Liver (tissue), 9 donors: ENCODE measurements around the gene ZFYVE28. TPM values are rescaled to one million over a fixed set of nuclear protein-coding genes. Genes with fewer than 3 reads are reported as not detected.

Experiments
- DNase-seq: peaks from one replicate; pipeline ENCODE4 v3.0.0-alpha.2; 2017; ENCODE audit warnings: low spot score
- H3K27ac ChIP-seq, 2 donors: one replicate each; pipeline ENCODE4 v1.7.0; 2013; ENCODE audit warnings: inconsistent platforms in 2 of 2, low read length in 2 of 2, control low read depth in 1 of 2, low read depth in 1 of 2, mild to moderate bottlenecking in 1 of 2
- H3K27me3 ChIP-seq, 4 donors: one replicate each; pipeline versions ENCODE4 v1.6.1 to v1.7.0; 2013; ENCODE audit warnings: low read length in 3 of 4, inconsistent platforms in 1 of 4, mild to moderate bottlenecking in 1 of 4, moderate library complexity in 1 of 4; ENCODE audit not compliant: control insufficient read depth in 4 of 4, insufficient read depth in 4 of 4
- H3K36me3 ChIP-seq, 4 donors: one replicate each; pipeline versions ENCODE4 v1.6.1 to v1.7.0; 2013; ENCODE audit warnings: low read length in 3 of 4, mild to moderate bottlenecking in 3 of 4, low read depth in 1 of 4, moderate library complexity in 1 of 4; ENCODE audit not compliant: control insufficient read depth in 4 of 4, insufficient read depth in 3 of 4
- H3K4me1 ChIP-seq, 4 donors: one replicate each; pipeline versions ENCODE4 v1.6.1 to v1.7.0; 2013; ENCODE audit warnings: low read length in 3 of 4, mild to moderate bottlenecking in 3 of 4, moderate library complexity in 1 of 4; ENCODE audit not compliant: control insufficient read depth in 4 of 4, insufficient read depth in 4 of 4
- H3K4me3 ChIP-seq, 3 donors: one replicate each; pipeline versions ENCODE4 v1.6.1 to v1.7.0; 2013; ENCODE audit warnings: low read length in 3 of 3, control low read depth in 1 of 3, low read depth in 1 of 3, mild to moderate bottlenecking in 1 of 3
- H3K9ac ChIP-seq, 2 donors: one replicate each; pipeline ENCODE4 v1.7.0; 2013; ENCODE audit warnings: low read length in 2 of 2, mild to moderate bottlenecking in 2 of 2, moderate library complexity in 2 of 2, control low read depth in 1 of 2, low read depth in 1 of 2
- H3K9me3 ChIP-seq, 4 donors: one replicate each; pipeline versions ENCODE4 v1.6.1 to v1.7.0; 2013; ENCODE audit warnings: low read length in 3 of 4; ENCODE audit not compliant: control insufficient read depth in 4 of 4
- EGR1 ChIP-seq, 2 donors: IDR thresholded peaks; 2 replicates each; pipeline ENCODE4 v1.6.1; 2016 to 2018; ENCODE audit warnings: antibody characterized with exemption in 2 of 2, low read depth in 2 of 2
- FOXA1 ChIP-seq: IDR thresholded peaks from 2 replicates; pipeline ENCODE4 v1.6.1; 2016; ENCODE audit warnings: antibody characterized with exemption
- FOXA2 ChIP-seq: IDR thresholded peaks from 2 replicates; pipeline ENCODE4 v1.6.1; 2016; ENCODE audit warnings: antibody characterized with exemption
- HNF4A ChIP-seq, 2 donors: conservative IDR thresholded peaks; 2 replicates each; pipeline ENCODE4 v1.6.1; 2016; ENCODE audit warnings: antibody characterized with exemption in 2 of 2, mild to moderate bottlenecking in 2 of 2
- HNF4G ChIP-seq: IDR thresholded peaks from 2 replicates; pipeline ENCODE4 v1.6.1; 2016; ENCODE audit warnings: antibody characterized with exemption
- JUND ChIP-seq, 2 donors: IDR thresholded peaks; 2 replicates each; pipeline ENCODE4 v1.6.1; 2016; ENCODE audit warnings: antibody characterized with exemption in 2 of 2
- NR2F2 ChIP-seq: IDR thresholded peaks from 2 replicates; pipeline ENCODE4 v1.6.1; 2016; ENCODE audit warnings: antibody characterized with exemption
- RAD21 ChIP-seq, 2 donors: IDR thresholded peaks; 2 replicates each; pipeline ENCODE4 v1.6.1; 2016; ENCODE audit warnings: antibody characterized with exemption in 2 of 2, mild to moderate bottlenecking in 2 of 2
- RXRA ChIP-seq, 2 donors: IDR thresholded peaks; 2 replicates each; pipeline ENCODE4 v1.6.1; 2017 to 2018; ENCODE audit warnings: antibody characterized with exemption in 2 of 2, mild to moderate bottlenecking in 1 of 2
- SP1 ChIP-seq: IDR thresholded peaks from 2 replicates; pipeline ENCODE4 v1.6.1; 2018; ENCODE audit warnings: antibody characterized with exemption, mild to moderate bottlenecking
- TAF1 ChIP-seq: conservative IDR thresholded peaks from 2 replicates; pipeline ENCODE4 v1.6.1; 2016; ENCODE audit warnings: antibody characterized with exemption, mild to moderate bottlenecking
- YY1 ChIP-seq: IDR thresholded peaks from 2 replicates; pipeline ENCODE4 v1.6.1; 2016; ENCODE audit warnings: antibody characterized with exemption, mild to moderate bottlenecking
- WGBS: extraction: QIAGEN DNeasy Blood & Tissue Kit; methylation state at CpG from one replicate; pipeline ENCODE4 v1.1.7; 2013; 5-methylcytosine and 5-hydroxymethylcytosine counted together
- polyA plus RNA-seq, 2 donors: library from polyadenylated mRNA; stranded (reverse) in 1 of 2; unstranded in 1 of 2; fragments of 200-250 nt in 1 of 2; fragments of >200 nt in 1 of 2; fragmentation: Nextera tagmentation in 1 of 2; extraction: Ambion mirVana in 1 of 2; gene quantifications; one replicate each; pipeline versions ENCODE4 v1.2.1 to v1.2.3, GENCODE V29; 2013 to 2015
- total RNA-seq, 2 donors: library from RNA; depleted of rRNA; stranded (reverse); fragments of >200 nt; gene quantifications; one replicate each; pipeline ENCODE4 v1.2.3, GENCODE V29; 2014
- TF ChIP-seq, protein P1 (sequence below): IDR thresholded peaks from 2 replicates; pipeline ENCODE4 v1.6.1; 2016; ENCODE audit warnings: antibody characterized with exemption
- TF ChIP-seq, protein P2 (sequence below): IDR thresholded peaks from 2 replicates; pipeline ENCODE4 v1.6.1; 2016; ENCODE audit warnings: antibody characterized with exemption
- TF ChIP-seq, protein P3 (sequence below): IDR thresholded peaks from 2 replicates; pipeline ENCODE4 v1.6.1; 2016; ENCODE audit warnings: antibody characterized with exemption
- donor health status: healthy.
- donor health status: healthy.
- donor health status: healthy.
- donor health status: healthy.
- donor health status: healthy.

ZFYVE28 gene
- total and polyA plus RNA-seq, 4 donors = 2.0 to 6.1 (median 2.7) TPM

DNA sequence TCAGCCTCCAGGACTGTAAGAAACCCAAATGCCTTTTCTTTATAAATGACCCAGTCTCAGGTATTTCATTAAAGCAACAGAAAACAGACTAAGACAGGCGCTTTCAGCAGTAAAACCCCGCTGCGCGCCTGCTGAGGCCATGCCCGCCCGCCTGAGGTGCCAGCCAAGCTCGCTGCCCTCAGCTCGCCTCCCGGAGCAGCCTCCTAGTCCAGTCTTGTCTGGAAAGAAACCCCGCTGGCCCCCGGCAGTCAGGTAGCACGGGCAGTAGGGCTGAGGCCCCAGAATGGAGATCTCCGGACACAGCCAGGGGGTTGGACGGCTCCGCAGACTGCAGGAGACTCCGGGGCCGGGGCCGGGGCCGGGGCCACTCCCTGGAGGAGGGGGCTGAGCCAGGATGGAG, 31.7 kb downstream of the ZFYVE28 start:
- Histone ChIP-seq H3K27ac (no peak overlapping the region), H3K27me3 (no peaks in the 10 kb centered on the region), H3K4me1 (peaks cover 0 to 11% (median 5%) of the 10 kb centered on the region in 4 donors), H3K36me3 (no peaks in the 10 kb centered on the region), H3K4me3 (no peak overlapping the region), H3K9ac (no peak overlapping the region), H3K9me3 (no peaks in the 10 kb centered on the region)
- DNase-seq = no peak
- 97% methylated on average over 19 of the region's 19 CpGs for WGBS
- TF ChIP-seq RXRA (IDR thresholded peaks at IDR 0.05) = no peak
- no peak for TF ChIP-seq JUND (IDR thresholded peaks at IDR 0.05)
- TF ChIP-seq FOXA2 = no peak
- TF ChIP-seq, protein P1, sequence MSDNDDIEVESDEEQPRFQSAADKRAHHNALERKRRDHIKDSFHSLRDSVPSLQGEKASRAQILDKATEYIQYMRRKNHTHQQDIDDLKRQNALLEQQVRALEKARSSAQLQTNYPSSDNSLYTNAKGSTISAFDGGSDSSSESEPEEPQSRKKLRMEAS = no peak

DNA sequence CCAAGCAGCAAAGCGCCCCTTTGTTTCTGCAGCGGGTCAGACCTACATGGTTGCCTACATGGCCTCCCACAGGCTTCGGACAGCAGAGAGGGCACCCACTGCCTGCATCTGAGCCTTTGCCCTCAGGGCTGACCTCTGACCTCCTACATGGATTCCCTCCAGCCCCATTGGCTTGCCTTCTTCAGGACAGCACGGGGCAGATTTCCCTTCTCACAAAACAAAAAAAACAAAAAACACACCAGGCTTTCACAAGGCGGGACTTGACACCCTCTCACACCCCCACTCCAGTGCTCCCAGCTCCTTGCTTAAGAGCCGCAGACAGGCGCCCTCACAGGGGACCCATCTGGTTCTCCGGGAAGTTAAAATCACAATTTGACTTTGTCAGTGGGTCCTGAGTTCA, 32.9 kb downstream of the ZFYVE28 start:
- Histone ChIP-seq H3K27ac (no peak overlapping the region), H3K9ac (no peak overlapping the region), H3K4me3 (no peak overlapping the region), H3K27me3 (no peaks in the 10 kb centered on the region), H3K36me3 (no peaks in the 10 kb centered on the region), H3K9me3 (no peaks in the 10 kb centered on the region), H3K4me1 (peaks cover 0 to 11% (median 5%) of the 10 kb centered on the region in 4 donors)
- TF ChIP-seq RAD21 (IDR thresholded peaks at IDR 0.05) = peak; percentile 38 to 40
- peak; percentile 50 for TF ChIP-seq SP1
- TF ChIP-seq, protein P2, sequence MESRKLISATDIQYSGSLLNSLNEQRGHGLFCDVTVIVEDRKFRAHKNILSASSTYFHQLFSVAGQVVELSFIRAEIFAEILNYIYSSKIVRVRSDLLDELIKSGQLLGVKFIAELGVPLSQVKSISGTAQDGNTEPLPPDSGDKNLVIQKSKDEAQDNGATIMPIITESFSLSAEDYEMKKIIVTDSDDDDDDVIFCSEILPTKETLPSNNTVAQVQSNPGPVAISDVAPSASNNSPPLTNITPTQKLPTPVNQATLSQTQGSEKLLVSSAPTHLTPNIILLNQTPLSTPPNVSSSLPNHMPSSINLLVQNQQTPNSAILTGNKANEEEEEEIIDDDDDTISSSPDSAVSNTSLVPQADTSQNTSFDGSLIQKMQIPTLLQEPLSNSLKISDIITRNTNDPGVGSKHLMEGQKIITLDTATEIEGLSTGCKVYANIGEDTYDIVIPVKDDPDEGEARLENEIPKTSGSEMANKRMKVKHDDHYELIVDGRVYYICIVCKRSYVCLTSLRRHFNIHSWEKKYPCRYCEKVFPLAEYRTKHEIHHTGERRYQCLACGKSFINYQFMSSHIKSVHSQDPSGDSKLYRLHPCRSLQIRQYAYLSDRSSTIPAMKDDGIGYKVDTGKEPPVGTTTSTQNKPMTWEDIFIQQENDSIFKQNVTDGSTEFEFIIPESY = no peak
- peak; percentile 49 for TF ChIP-seq YY1
- TF ChIP-seq TAF1 = no peak
- peak; percentile 94 for TF ChIP-seq NR2F2
- peak; percentile 20 for TF ChIP-seq HNF4G
- TF ChIP-seq, protein P3, sequence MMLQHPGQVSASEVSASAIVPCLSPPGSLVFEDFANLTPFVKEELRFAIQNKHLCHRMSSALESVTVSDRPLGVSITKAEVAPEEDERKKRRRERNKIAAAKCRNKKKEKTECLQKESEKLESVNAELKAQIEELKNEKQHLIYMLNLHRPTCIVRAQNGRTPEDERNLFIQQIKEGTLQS = no peak
- peak; percentile 51 to 70 for TF ChIP-seq RXRA (IDR thresholded peaks at IDR 0.05)
- TF ChIP-seq HNF4A (conservative IDR thresholded peaks at IDR 0.05) = peak; percentile 77 to 81
- 51% methylated on average over 8 of the region's 8 CpGs for WGBS
- DNase-seq = no peak

DNA sequence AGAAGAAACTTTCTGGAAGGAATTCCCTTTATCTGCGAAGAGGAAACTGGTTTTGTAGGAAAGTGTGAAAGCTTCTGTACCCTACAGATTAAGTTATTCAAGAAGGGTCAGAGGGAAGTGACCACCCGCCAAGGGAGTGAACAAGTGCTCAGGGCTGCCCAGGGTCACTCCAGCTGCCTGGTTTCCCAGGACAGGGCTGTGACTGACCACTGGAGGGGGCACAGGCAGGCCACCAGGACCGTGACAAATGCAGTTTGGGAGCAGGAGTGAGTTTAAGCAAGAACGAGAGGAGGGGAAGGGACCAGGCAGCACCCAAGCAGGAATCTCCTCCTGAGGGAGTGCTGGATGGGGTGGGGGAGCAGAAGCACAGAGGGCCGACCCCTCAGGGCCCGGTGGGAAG, 34.2 kb downstream of the ZFYVE28 start:
- no peak overlapping the region for H3K4me3 ChIP-seq
- no peaks in the 10 kb centered on the region for H3K27me3 ChIP-seq
- H3K27ac ChIP-seq = no peak overlapping the region
- TF ChIP-seq, protein P1 = no peak
- TF ChIP-seq SP1 (no peak), EGR1 (IDR thresholded peaks at IDR 0.05; ENCODE audit: low read depth in 2 of 2) (no peak), RAD21 (IDR thresholded peaks at IDR 0.05) (peak in 1 of 2 donors; percentile 4), FOXA1 (no peak), TAF1 (no peak)
- peaks cover 0 to 11% (median 5%) of the 10 kb centered on the region in 4 donors for H3K4me1 ChIP-seq
- H3K36me3 ChIP-seq = no peaks in the 10 kb centered on the region
- DNase-seq = no peak
- WGBS = 87% methylated on average over 6 of the region's 6 CpGs
- no peaks in the 10 kb centered on the region for H3K9me3 ChIP-seq
- H3K9ac ChIP-seq = no peak overlapping the region
